Activated naive CD8-positive, alpha-beta T cell treated with anti-CD3 and anti-CD28 coated beads, Interleukin-2, amount 10 ng/mL, durations not matched to agents 7 days and 5 days (primary cell): ENCODE results near the gene LRWD1. TPM values are rescaled to one million over a fixed set of nuclear protein-coding genes. Genes with fewer than 3 reads are reported as not detected.
A peak's percentile ranks its signal among the peaks of the same experiment; 100 is the strongest.

Source experiments
- microRNA-seq: library from miRNA; unstranded; fragments of <30 nt; microRNA quantifications from one replicate; pipeline ENCODE4 v1.2.0, GENCODE V29; 2022
- total RNA-seq, 2 experiments: library from RNA; stranded (reverse); gene quantifications; one replicate each; pipeline ENCODE4 v1.2.3, GENCODE V29; 2021

LRWD1 gene
- total RNA-seq, 2 experiments from 2014 or later, result 14.7 to 15.8 TPM

Small RNAs within 50 kb of the gene (microRNA-seq; reads per million reads assigned to microRNA genes)
- not detected for gene MIR4467
- gene MIR5090, result 9.1 reads per million, percentile 12 among the genes with 10 or more reads in this experiment

Other genes with a start within 250 kb of the LRWD1 start
- 1 to 10 TPM in 1 of 2 experiments, under 1 TPM in 1; 0.97 to 1.2 TPM for gene SH2B2, start 178.1 kb upstream of the LRWD1 start, total RNA-seq
- not detected for gene SPDYE6, start 108.5 kb upstream of the LRWD1 start, total RNA-seq
- 10 to 100 TPM; 37.8 to 39.1 TPM for gene PRKRIP1, start 68.6 kb upstream of the LRWD1 start, total RNA-seq
- 10 to 100 TPM; 51.9 to 58.3 TPM for gene ORAI2, start 31.4 kb upstream of the LRWD1 start, total RNA-seq
- 10 to 100 TPM; 12.5 to 14.0 TPM for gene ALKBH4, start 121 bp upstream of the LRWD1 start, total RNA-seq
- gene POLR2J, start 13.9 kb downstream of the LRWD1 start, total RNA-seq, result 10 to 100 TPM; 48.3 to 53.6 TPM
- 10 to 100 TPM; 16.2 to 18.0 TPM for gene RASA4B, start 52.8 kb downstream of the LRWD1 start, total RNA-seq
- gene UPK3BL2, start 78.7 kb downstream of the LRWD1 start, total RNA-seq, result 10 to 100 TPM; 20.5 to 20.7 TPM
- gene SPDYE2, start 86.2 kb downstream of the LRWD1 start, total RNA-seq, result under 1 TPM in 1 of 2 experiments, not detected in 1; 0.28 TPM
- 10 to 100 TPM; 49.0 to 57.2 TPM for gene POLR2J3, start 107.6 kb downstream of the LRWD1 start, total RNA-seq
- 10 to 100 TPM; 40.5 to 43.2 TPM for gene RASA4, start 151.8 kb downstream of the LRWD1 start, total RNA-seq
- 10 to 100 TPM; 41.8 to 44.5 TPM for gene UPK3BL1, start 177.8 kb downstream of the LRWD1 start, total RNA-seq
- gene SPDYE2B, start 185.3 kb downstream of the LRWD1 start, total RNA-seq, result not detected
- gene POLR2J2, start 206.7 kb downstream of the LRWD1 start, total RNA-seq, result 10 to 100 TPM; 19.0 to 20.8 TPM